ENCODE measurements around the gene MARVELD1.
A peak's percentile ranks its signal among the peaks of the same experiment; 100 is the strongest.
"Not testable (repeated sequence)": the region's sequence is repeated elsewhere in the genome, so short reads cannot be mapped to it uniquely, and the experiment has no call there.

The MARVELD1 gene

DNA sequence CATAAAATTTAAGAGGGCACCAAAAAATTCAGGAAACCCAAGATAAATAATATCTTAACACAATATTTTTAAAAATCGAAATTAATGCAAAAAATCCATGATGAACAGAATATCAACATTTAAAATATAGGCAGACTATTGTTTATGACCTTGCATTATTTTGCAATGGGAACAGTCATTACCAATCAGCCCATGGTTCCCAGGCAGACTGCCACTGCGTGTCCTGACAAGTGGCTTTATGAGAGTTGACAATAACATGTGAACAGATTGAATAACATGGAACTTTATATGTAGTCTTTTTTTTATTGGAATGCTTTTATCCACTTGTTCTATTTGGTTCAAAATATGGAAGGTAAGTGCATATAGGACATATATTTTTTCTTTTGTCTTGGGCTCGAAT is 23.4 kb upstream of the MARVELD1 start:
- DNase-seq (ENCODE audit: low read depth): no peak

DNA sequence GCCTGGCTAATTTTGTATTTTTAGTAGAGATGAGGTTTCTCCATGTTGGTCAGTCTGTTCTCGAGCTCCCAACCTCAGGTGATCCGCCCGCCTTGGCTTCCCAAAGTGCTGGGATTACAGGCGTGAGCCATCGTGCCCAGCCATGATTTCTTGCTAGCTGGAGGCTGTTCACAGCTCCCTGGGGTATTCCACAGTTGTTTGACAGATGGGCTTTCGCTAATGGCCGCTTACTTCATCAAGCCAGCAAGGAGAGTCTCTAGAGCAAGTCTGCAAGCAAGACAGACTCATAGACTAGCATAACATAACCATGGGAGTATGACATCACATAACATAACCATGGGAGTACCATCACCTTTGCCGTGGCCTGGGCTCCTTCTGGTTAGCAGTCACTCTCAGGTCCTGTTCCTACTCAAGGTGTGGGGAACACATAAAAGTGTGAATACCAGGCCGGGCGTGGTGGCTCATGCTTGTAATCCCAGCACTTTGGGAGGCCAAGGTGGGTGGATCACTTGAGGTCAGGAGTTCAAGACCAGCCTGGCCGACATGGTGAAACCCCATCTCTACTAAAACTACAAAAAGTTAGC is 15.4 kb upstream of the MARVELD1 start:
- not testable (repeated sequence) for DNase-seq (ENCODE audit: low read depth)

DNA sequence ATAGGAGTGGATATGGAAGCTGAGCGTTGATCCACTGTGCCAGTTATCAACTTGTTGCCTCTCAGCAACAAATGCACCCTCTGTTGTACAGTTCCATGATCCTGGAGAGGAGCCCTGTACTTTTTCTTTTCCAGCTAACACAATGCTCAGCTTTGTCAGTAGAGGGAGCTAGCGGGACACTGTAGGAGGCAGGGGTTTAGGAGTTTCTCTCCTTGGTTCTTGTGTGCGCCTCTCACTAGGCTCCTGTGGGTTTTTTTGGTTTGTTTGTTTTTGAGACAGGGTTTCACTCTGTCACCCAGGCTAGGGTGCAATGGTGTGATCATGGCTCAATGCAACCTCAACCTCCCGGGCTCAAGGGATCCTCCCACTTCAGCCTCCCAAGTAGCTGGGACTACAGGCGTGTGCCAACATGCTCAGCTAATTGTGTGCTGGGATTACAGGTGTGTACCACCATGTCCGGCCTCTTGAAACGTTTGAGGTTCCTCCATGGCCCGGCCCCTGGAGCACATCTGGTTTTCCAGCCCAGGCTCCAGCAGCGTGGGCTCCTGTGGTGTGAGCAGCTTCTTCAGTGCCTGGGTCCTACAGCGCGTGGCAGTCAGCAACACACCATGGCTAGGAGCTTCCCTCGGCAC is 12.0 kb upstream of the MARVELD1 start:
- no peak for DNase-seq (ENCODE audit: low read depth)

DNA sequence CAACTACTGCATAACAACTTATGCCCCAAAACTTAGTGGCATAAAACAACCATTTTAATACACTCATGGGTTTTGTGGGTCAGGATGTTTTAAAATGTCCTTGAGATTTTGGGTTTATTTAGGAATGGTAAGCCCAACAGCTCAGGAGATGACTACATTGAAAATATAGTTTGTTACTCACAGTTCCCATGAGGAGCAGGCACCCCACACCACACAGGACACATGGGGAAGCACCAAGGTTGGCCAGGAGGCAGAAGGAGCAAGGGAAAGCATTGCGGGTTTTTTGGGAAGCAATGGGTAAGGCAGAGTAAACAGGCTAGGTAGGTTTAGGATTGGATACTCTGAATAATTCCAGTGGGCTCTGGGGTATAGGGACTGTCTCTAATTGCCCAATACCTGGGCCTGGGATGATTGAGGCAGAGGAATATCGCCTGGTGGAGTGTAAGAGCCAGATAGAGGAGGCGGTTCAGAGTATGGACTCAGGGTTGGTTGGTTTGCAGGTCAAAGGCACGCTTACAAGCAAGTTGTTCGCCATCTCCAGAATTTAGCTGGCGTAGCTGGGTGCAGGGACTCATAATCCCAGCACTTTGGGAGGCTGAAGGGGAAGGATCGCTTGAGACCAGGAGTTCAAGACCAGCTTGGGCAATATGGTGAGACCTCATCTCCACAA is 10.0 kb upstream of the MARVELD1 start:
- DNase-seq (ENCODE audit: low read depth): no peak

DNA sequence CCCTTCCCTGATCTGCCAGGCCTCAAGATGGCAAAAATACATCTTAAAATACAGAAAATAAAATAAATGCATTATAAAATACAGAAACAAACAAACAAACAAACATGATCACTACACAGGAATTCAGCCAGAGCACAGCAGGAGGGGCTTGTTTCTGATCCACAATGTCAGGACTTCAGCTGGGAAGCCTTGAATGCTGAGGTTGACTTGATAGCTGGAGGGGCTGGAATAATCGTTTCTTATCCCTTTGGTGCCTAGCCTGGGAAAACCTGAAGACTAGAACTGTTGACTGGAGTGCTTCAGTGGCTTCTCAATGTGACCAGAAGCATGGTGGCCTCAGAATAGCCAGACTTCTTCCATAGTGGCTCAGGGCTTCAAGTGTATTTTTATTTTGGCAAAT is 9.2 kb upstream of the MARVELD1 start:
- no peak for DNase-seq (ENCODE audit: low read depth)

DNA sequence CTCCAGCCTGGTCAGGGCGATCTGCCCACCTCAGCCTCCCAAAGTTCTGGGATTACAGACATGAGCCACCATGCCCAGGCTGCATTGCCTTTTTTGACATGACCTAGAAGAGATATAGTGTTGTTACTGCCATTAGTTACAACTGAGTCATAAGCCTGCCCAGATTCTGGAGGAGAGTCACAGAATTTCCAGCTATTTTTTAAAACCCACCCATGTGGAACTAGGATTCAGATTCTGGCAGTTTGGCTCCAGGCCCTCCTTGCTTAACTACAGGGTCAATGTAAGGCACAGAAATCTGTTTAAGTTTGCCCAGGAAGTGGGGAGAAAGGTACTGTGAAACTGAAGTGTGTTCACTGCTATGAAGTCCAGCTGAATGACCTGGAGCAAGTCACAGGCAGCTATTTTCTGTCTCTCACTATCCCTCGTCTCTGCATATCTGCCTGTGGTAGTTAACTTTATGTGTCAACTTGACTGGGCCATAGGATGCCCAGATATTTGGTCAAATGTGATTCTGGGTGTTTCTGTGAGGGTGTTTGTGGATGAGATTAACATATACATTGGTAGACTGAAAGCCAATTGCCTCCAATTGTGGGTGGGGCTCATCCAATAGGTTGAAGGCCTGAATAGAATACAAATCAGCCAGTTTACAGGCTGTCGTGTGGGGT is 8.4 kb upstream of the MARVELD1 start:
- DNase-seq (ENCODE audit: low read depth): no peak

DNA sequence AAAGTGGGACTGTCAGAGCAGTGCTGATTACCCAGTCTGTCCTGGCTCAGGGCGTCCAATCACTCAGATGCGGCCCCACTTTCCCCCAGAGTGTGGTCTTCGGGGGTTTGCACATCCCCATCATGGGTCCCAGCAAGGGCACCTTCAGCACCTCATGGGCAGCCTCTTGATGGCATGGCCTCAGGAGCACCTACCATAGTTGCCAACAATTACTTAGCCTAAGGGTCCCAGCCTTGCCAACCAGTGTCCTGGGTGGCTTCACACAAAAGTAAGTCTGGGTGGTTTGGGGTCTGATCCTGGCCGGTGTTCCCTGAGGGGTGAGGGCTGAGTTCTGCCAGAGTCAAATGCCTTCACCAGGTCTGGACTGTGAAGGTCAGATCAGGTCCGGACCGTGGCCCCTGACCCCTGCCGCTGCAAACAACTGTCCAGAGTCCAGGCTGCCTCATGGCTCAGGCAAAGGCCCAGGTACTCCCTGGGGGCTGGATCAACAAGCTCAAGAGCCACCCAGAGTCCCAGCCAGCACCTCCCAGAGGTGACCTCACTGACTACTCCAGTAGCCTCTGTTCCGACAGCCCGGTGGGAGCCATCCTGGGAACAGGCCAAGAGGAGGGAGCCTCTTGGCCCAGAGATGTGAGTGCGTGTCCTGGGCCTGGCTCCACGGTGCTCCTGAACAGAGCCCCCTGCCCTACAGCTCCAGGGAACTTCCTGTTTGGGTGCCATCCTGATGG is 6.2 kb upstream of the MARVELD1 start:
- DNase-seq (ENCODE audit: low read depth): no peak

DNA sequence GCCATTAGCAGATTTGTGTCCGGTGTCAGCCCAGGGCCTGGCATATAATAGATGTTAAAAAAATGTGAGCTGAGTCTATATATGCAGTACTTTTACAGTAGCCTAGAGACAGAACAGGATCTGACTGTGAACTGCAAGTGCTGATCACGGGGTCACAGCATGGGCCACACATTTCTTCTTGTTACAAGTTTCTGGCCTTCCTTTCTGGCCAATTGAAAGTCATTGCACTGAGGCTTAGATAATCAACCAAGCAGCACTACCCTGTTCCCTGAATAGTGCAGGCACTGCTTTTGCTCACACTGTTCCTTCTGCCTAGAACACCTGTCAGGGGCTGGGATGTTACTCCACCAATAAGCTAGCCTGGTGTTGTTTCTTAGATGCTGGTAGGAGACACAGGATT is 5.4 kb upstream of the MARVELD1 start:
- no peak for DNase-seq (ENCODE audit: low read depth)

DNA sequence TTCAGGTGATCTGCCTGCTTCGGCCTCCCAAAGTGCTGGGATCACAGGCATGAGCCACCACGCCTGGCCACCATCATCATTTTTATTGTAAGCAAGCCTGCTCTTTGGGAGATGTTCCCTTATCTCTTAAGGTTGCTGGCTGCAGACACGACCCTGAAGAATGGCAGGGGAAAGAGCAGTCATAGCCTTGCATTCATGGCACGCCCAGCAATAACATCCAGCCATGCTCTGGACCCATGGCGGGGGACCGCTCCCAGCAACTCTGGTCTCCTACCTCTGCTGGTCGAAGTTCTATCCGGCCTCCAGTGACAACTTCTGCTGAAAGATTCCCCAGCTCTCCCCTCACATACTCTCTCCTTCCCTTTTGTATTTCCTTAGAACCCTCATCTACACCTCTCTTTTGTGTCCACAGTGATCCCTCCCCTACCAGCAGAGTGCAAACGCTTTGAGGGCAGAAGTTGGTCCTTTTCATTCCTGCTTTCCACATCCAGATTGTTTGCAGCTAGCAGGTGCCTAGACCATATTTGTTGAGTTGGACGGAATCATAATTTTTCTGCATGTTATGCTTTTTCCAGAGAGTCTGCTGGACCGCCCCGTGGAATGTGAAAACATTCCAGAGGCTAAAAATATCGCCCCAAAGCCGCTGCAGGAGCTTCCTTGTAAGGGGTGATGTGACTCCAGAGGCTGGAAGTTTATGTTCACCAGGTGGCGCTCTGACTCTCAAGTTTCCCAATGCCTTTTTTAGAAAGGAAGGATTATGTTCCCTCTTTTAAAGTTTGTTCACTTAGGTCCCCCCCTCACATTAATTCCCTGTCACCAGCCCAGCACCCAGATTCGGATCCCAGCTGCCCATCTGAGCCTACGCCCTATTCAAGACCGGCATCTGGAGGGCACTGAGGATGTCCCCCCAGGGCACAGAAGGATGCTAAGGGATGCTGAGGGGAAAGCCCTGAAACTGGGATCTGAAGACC is 4.3 kb upstream of the MARVELD1 start:
- no peak for DNase-seq (ENCODE audit: low read depth)

DNA sequence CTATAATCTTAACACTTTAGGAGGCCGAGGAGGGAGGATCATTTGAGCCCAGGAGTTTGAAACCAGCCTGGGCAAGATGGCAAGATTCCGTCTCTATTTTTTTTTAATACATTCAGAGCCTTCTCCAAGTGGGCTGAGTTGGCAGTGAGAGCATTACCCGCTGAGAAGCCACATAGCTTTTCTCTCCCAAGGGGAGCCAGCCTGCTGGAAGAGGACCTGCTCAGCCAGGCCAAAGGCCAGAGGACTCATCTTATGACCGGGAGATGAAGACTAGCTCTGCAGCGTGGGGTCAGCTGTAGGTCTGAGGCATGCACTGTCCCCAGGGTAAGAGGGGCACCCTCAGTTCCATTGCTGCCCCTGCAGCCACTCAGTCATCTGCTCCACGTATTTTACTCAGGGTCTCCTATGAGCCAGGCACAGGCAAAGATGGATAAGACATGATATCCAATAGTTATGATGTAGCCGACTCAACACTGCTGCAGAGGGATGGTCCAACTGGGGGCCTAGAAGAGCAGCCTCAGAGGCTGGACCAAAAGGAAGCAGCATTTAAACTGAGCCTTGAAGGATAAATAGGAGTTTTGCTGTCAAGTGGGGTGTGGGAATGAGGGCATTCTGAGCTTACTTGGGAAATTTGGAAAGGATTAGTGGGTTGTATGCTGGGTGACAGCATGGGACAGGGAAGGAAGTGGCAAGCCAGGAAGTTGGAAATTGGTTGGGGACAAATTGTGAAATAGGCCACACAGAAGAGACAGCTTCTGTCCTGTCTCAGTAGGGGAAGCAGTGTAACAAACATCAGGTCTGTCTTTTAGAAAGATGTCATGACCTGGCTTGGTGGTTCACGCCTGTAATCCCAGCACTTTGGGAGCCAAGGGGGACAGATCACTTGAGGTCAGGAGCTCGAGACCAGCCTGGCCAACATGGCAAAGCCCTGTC is 1.6 kb upstream of the MARVELD1 start:
- DNase-seq (ENCODE audit: low read depth): no peak

DNA sequence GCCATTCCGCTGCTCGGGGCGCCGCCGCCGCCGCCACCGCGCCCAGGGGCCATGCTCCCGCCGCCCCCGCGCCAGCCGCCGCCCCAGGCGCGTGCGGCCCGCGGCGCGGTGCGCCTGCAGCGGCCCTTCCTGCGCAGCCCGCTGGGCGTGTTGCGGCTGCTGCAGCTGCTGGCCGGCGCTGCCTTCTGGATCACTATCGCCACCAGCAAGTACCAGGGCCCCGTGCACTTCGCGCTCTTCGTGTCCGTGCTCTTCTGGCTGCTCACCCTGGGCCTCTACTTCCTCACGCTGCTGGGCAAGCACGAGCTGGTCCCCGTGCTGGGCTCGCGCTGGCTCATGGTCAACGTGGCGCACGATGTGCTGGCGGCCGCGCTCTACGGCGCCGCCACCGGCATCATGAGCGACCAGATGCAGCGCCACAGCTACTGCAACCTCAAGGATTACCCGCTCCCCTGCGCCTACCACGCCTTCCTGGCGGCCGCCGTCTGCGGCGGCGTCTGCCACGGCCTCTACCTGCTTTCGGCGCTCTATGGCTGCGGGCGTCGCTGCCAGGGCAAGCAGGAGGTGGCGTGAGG is 383 bp downstream of the MARVELD1 start:
- peak; percentile 36 for DNase-seq (ENCODE audit: low read depth)

DNA sequence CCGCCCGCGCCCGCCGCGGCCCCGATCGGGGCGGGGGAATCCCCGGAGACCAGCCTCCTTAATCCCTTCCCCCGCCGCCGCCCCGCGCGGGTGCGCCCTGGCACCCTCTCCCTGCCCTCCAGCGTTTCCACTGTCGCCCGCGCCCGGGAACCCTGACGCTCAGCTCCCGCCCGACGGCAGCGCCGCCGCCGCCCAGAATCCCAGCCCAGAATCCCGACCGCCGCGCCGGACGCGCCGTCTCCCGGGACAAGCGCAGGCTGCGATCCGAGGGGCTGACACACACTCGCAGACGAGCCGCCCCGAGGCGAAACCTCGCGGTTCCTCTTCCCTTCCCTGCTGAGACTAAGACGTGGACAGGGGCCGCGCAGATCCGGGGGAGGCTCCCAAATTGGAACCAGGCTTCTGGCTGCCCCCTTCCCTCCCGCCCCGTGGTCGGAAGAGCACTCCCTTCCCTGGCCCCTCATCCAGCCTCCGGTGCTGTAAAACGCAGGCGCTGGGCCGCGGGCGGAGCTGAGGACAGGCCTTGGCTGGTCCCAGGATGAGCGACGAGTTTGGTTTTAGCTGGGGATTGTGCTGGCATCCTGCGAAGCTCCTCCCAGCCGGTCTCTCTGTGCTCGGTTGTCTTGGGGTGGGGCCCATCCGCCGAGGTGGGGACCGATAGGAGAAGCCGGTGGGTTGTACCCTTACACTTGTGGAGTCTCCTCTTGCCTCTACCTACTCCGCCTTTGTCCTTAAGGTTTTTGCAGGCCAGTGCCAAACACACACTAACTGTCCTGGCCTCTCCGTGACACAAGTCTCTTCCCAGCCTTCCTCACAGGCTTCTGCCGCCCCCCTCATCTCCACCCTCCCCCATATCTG is 1.1 kb downstream of the MARVELD1 start:
- no peak for DNase-seq (ENCODE audit: low read depth)

DNA sequence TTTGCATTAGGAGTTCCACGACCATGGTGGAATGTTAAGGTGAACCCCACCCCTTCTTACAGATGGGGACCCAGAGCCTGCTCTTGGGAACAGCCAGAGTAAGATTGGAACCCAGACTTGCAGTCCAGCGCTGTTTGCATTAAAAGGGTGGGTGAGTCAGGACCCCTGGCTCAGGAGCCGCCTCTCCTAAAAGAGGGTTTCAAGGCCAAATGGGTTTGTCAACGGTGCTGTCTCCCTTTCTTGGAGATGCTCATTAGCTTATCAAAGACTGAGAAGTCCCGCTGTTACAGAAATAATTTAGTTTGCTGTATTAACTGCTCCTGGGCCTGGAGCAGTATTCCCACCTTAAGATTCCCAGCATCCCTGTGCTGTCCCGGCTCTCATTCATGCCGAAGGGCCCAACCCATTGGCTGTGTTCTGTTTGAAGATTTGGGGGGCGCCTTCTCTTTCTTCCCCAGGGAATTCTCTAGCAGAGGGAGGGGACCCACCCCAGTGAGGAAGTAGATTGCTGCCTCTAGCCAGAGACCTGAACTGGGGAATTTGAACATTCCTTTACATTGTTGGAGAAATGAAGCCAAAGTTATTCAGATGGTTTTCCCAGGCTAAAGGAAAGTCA is 1.8 kb downstream of the MARVELD1 start:
- DNase-seq (ENCODE audit: low read depth): no peak

DNA sequence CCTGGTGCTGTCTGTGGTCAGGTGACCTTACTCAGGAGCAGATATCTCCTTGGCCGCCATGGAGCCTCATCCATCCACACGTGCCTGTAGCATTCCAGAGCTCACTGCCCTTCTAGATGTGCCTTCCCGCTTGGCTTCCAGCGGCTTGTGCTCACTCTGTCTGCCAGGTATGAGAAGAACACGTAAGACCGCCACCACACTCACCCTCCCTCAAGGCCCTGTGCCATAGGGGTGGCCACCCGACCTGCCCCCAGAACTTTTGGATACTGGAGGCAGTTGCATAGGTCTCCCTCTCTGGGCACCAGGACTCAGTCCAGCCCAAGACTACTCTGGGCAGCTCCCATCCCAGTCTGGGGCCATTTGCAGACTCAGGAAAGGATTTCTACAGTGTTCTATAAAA is 4.1 kb downstream of the MARVELD1 start:
- no peak for DNase-seq (ENCODE audit: low read depth)

DNA sequence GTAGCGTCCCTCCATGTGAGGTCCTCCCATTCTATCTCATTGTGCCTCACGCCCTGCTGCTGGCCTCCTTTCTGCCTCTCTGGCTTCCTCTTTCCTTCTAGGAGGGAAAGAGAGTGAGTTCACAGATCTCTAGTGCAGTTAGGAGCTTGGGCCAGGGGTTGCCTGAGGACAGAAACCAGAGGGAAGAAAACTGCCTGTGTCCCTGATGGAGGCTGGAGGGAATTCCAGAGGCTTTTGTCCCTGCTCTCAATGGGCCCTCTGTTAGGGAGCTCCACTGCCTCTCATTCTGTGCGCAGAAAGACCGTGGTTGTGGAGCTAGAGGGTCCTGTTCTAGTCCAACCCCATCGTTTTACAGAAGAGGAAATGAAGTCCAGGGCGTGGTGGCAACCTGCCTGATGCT is 4.6 kb downstream of the MARVELD1 start:
- DNase-seq (ENCODE audit: low read depth): no peak

DNA sequence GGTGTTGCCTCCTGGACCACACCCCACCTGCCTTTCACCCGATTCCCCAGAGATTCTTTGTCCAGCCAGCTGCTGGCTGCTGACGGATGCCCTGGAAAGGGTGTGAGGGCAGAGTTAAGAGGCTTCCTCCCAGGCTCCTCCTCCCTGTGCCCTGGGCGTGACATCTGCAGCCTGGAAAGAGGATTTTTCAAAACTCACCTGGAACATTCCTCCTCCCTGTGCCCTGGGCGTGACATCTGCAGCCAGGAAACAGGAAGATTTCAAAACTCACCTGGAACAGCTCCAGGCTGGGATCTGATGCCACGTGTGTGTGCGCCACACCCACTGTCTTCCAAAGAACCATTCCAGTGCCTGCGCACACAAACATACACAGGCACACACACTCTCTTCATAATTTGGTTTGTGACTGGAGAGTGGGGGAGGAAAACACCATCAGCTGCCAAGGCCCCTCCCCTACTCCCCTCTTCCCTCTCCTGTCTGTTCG is 5.2 kb downstream of the MARVELD1 start:
- DNase-seq (ENCODE audit: low read depth): no peak

DNA sequence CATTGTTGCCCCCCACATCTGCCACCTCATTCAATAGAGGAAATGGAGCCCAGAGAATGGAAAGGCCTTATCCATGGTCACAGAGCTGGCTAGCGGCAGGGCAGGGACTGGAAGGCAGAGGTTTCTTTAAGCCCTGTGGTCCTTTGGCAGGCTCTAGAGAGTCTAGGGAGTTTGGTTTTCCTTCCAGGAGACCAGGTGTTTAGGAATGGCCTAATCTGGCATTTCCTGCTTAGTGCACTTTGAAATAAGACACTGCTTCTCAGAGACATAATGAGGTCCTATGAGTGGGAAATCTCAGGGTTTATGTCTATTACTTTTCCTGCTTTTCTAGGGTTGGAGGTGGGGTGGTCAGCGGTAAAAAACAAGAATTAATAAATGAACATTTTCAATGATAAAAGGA is 6.1 kb downstream of the MARVELD1 start:
- DNase-seq (ENCODE audit: low read depth): no peak

All from activated T-helper 9 cell treated with anti-CD3 and anti-CD28 coated beads, Interleukin-2, amount 50 U/mL, for 16 hours (primary cell).